ENCODE data around the gene TNFRSF18. TPM values are rescaled to one million over a fixed set of nuclear protein-coding genes. Genes with fewer than 3 reads are reported as not detected.

Gene TNFRSF18
- total and polyA plus RNA-seq, 4 donors: 0.17 to 0.24 (median 0.19) TPM; not detected in 1

DNA sequence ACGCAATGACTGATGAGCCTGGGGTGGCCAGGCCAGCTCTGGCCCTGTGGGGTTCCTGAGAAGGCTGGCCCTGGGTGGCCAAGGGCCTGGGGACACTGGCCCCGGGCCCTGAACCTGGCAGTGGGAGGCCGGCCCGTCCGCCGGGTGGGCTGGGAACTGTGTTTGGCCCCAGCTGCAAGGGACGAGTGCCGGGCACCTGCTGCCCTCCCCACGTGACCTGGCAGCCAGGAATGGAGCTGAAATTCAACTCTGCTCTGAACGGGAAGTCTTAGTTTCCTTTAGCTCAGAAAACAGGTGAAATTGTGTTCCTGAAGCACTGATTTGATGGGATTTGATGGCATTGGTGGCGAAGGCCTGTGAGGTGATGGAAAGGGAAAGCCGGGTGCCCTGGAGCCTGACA is 40.9 kb downstream of the TNFRSF18 start:
- TF ChIP-seq GABPA (IDR thresholded peaks at IDR 0.05 in 1 of 2, conservative IDR thresholded peaks at IDR 0.05 in 1 of 2) (no peak), RXRA (IDR thresholded peaks at IDR 0.05) (no peak), FOXA2 (IDR thresholded peaks at IDR 0.05) (no peak), HNF4G (IDR thresholded peaks at IDR 0.05) (no peak), FOXA1 (IDR thresholded peaks at IDR 0.05) (no peak), RAD21 (IDR thresholded peaks at IDR 0.05) (no peak), EGR1 (IDR thresholded peaks at IDR 0.05; ENCODE audit: low read depth in 2 of 2) (no peak), NR2F2 (IDR thresholded peaks at IDR 0.05) (no peak), TAF1 (conservative IDR thresholded peaks at IDR 0.05) (no peak), HNF4A (conservative IDR thresholded peaks at IDR 0.05) (no peak)
- TF ChIP-seq, protein P1, sequence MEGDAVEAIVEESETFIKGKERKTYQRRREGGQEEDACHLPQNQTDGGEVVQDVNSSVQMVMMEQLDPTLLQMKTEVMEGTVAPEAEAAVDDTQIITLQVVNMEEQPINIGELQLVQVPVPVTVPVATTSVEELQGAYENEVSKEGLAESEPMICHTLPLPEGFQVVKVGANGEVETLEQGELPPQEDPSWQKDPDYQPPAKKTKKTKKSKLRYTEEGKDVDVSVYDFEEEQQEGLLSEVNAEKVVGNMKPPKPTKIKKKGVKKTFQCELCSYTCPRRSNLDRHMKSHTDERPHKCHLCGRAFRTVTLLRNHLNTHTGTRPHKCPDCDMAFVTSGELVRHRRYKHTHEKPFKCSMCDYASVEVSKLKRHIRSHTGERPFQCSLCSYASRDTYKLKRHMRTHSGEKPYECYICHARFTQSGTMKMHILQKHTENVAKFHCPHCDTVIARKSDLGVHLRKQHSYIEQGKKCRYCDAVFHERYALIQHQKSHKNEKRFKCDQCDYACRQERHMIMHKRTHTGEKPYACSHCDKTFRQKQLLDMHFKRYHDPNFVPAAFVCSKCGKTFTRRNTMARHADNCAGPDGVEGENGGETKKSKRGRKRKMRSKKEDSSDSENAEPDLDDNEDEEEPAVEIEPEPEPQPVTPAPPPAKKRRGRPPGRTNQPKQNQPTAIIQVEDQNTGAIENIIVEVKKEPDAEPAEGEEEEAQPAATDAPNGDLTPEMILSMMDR (IDR thresholded peaks at IDR 0.05; ENCODE audit: low read depth, low read length, missing input control): no peak
- TF ChIP-seq, protein P2, sequence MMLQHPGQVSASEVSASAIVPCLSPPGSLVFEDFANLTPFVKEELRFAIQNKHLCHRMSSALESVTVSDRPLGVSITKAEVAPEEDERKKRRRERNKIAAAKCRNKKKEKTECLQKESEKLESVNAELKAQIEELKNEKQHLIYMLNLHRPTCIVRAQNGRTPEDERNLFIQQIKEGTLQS (IDR thresholded peaks at IDR 0.05): no peak
- TF ChIP-seq, protein P3, sequence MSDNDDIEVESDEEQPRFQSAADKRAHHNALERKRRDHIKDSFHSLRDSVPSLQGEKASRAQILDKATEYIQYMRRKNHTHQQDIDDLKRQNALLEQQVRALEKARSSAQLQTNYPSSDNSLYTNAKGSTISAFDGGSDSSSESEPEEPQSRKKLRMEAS (IDR thresholded peaks at IDR 0.05): no peak
- TF ChIP-seq, protein P4, sequence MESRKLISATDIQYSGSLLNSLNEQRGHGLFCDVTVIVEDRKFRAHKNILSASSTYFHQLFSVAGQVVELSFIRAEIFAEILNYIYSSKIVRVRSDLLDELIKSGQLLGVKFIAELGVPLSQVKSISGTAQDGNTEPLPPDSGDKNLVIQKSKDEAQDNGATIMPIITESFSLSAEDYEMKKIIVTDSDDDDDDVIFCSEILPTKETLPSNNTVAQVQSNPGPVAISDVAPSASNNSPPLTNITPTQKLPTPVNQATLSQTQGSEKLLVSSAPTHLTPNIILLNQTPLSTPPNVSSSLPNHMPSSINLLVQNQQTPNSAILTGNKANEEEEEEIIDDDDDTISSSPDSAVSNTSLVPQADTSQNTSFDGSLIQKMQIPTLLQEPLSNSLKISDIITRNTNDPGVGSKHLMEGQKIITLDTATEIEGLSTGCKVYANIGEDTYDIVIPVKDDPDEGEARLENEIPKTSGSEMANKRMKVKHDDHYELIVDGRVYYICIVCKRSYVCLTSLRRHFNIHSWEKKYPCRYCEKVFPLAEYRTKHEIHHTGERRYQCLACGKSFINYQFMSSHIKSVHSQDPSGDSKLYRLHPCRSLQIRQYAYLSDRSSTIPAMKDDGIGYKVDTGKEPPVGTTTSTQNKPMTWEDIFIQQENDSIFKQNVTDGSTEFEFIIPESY (IDR thresholded peaks at IDR 0.05): no peak
- TF ChIP-seq, protein P5, sequence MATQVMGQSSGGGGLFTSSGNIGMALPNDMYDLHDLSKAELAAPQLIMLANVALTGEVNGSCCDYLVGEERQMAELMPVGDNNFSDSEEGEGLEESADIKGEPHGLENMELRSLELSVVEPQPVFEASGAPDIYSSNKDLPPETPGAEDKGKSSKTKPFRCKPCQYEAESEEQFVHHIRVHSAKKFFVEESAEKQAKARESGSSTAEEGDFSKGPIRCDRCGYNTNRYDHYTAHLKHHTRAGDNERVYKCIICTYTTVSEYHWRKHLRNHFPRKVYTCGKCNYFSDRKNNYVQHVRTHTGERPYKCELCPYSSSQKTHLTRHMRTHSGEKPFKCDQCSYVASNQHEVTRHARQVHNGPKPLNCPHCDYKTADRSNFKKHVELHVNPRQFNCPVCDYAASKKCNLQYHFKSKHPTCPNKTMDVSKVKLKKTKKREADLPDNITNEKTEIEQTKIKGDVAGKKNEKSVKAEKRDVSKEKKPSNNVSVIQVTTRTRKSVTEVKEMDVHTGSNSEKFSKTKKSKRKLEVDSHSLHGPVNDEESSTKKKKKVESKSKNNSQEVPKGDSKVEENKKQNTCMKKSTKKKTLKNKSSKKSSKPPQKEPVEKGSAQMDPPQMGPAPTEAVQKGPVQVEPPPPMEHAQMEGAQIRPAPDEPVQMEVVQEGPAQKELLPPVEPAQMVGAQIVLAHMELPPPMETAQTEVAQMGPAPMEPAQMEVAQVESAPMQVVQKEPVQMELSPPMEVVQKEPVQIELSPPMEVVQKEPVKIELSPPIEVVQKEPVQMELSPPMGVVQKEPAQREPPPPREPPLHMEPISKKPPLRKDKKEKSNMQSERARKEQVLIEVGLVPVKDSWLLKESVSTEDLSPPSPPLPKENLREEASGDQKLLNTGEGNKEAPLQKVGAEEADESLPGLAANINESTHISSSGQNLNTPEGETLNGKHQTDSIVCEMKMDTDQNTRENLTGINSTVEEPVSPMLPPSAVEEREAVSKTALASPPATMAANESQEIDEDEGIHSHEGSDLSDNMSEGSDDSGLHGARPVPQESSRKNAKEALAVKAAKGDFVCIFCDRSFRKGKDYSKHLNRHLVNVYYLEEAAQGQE (IDR thresholded peaks at IDR 0.05): no peak
- H3K27me3 ChIP-seq (ENCODE audit: control insufficient read depth in 4 of 4, insufficient read depth in 4 of 4, low read length in 3 of 4): peaks cover 0 to 11% (median 2%) of the 10 kb centered on the region in 4 donors
- no peak overlapping the region for H3K9ac ChIP-seq (ENCODE audit: low read depth in 1 of 2, low read length in 2 of 2)
- H3K36me3 ChIP-seq (ENCODE audit: control insufficient read depth in 4 of 4, insufficient read depth in 3 of 4, low read depth in 1 of 4, low read length in 3 of 4): no peaks in the 10 kb centered on the region
- no peak for DNase-seq (ENCODE audit: low spot score)
- no peaks in the 10 kb centered on the region for H3K9me3 ChIP-seq (ENCODE audit: control insufficient read depth in 4 of 4, low read length in 3 of 4)
- WGBS: 68% methylated on average over 12 of the region's 12 CpGs
- peaks cover 0 to 4% (median 0%) of the 10 kb centered on the region in 4 donors for H3K4me1 ChIP-seq (ENCODE audit: control insufficient read depth in 4 of 4, insufficient read depth in 4 of 4, low read length in 3 of 4)
- H3K4me3 ChIP-seq (ENCODE audit: low read depth in 1 of 3, low read length in 3 of 3): no peak overlapping the region
- H3K27ac ChIP-seq (ENCODE audit: low read depth in 1 of 2, low read length in 2 of 2): no peak overlapping the region
